Measurements from ENCODE around the gene MRPL58. TPM values are rescaled to one million over a fixed set of nuclear protein-coding genes. Genes with fewer than 3 reads are reported as not detected.
A peak's percentile ranks its signal among the peaks of the same experiment; 100 is the strongest.

Gene MRPL58
- polyA plus RNA-seq, 1 donor (not counting 4 experiments of a cell fraction or from before 2014, with no cell fraction given) = 61.1 TPM

DNA sequence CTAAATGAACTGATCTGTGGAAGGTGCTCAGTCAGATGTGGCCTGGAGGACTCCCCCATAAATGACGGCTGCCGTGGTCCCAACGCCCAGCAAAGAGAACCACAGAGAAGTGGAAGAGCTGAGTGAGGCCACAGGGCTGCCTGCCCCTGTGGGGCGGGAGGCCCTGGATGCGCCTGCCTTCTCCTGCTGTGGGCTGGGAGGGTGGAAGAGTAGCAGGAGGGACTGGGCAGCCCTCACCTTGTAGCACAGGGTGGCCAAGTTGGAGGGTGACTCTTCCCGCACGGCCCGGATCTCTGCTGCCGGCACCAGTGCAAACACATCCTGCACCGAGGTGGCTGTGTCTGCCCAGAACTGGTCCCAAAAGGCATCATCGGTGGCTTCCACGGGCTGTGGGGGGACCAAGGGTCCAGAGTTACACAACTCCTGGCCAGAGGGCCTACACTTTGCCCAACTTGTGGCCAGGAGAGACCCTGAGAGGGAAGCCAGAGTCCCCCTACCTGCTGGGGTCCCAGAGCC, 48.2 kb upstream of the MRPL58 start:
- dilution Hi-C loops (cut with MboI; ENCODE audit: extremely low pct_ligation_motif_present, low sequenced_read_pairs) = no loop called here
- Histone ChIP-seq H3K4me3 (ENCODE audit: control insufficient read depth in 2 of 3, extremely low read depth in 1 of 3, insufficient read depth in 2 of 3, low read depth in 1 of 3, low read length in 3 of 3) (no peak overlapping the region), H3K9me1 (ENCODE audit: control insufficient read depth, extremely low read depth, insufficient read depth, low read length) (no peaks in the 10 kb centered on the region), H3K9me3 (ENCODE audit: control insufficient read depth, low read depth, low read length) (no peaks in the 10 kb centered on the region), H3K79me2 (ENCODE audit: control insufficient read depth, insufficient read depth, low read length) (no peaks in the 10 kb centered on the region), H3K27ac (ENCODE audit: control insufficient read depth, insufficient read depth, low read length) (no peak overlapping the region), H3K9ac (ENCODE audit: control insufficient read depth, extremely low read depth, insufficient read depth, low read length) (no peak overlapping the region), H3K4me1 (ENCODE audit: control insufficient read depth, extremely low read depth, insufficient read depth, low read length) (peaks cover 17% of the 10 kb centered on the region), H2AFZ (ENCODE audit: control insufficient read depth, low read length) (no peak overlapping the region), H3K4me2 (ENCODE audit: control insufficient read depth, extremely low read depth, insufficient read depth, low read depth, low read length) (no peak overlapping the region), H3K27me3 (ENCODE audit: control insufficient read depth, extremely low read depth, insufficient read depth, low read length) (no peaks in the 10 kb centered on the region), H3K36me3 (ENCODE audit: control insufficient read depth in 2 of 2, extremely low read depth in 1 of 2, insufficient read depth in 2 of 2, low read length in 2 of 2) (no peaks in the 10 kb centered on the region), H4K20me1 (ENCODE audit: control insufficient read depth, extremely low read depth, insufficient read depth, low read length) (no peaks in the 10 kb centered on the region)
- no peak for FAIRE-seq
- TF ChIP-seq, protein P1, sequence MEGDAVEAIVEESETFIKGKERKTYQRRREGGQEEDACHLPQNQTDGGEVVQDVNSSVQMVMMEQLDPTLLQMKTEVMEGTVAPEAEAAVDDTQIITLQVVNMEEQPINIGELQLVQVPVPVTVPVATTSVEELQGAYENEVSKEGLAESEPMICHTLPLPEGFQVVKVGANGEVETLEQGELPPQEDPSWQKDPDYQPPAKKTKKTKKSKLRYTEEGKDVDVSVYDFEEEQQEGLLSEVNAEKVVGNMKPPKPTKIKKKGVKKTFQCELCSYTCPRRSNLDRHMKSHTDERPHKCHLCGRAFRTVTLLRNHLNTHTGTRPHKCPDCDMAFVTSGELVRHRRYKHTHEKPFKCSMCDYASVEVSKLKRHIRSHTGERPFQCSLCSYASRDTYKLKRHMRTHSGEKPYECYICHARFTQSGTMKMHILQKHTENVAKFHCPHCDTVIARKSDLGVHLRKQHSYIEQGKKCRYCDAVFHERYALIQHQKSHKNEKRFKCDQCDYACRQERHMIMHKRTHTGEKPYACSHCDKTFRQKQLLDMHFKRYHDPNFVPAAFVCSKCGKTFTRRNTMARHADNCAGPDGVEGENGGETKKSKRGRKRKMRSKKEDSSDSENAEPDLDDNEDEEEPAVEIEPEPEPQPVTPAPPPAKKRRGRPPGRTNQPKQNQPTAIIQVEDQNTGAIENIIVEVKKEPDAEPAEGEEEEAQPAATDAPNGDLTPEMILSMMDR (optimal IDR thresholded peaks at IDR 0.05 in 1 of 3, IDR thresholded peaks at IDR 0.05 in 1 of 3, conservative IDR thresholded peaks at IDR 0.05 in 1 of 3; ENCODE audit: extremely low read depth in 1 of 3, insufficient read depth in 2 of 3, low read length in 3 of 3) = no peak
- TF ChIP-seq EZH2 (IDR thresholded peaks at IDR 0.05; ENCODE audit: low read length) = no peak
- no peak for DNase-seq (ENCODE audit: low read depth, low spot score)

DNA sequence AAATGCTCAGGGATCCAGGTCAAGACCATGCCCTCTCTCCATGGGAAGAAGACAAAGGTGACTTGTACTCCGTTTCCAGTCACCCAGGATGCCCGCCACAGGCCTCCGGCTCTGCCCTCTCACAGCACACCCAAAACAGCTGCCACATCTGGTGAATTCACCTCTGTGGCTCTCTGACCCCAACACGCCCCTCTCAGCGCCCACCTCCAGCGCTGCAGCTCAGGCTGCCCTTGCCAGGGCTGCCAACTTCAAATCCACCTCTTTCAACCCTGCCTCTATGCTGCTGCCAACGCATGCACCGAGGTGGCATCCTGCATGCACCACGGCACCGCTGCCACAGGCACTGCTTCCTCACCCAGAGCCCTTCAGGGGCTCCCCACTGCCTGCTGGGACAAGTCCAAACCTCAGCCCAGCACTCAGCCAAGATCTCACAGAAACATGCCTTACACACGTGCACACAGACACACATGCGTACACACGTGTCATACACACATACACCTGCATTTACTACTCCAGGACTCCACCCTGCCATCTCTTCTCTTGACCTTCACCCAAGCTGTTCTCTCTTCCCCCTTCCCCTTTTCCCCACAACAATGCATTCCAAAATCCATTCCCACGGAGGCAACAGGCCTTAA, 47.4 kb upstream of the MRPL58 start:
- no peaks in the 10 kb centered on the region for H3K9me3 ChIP-seq (ENCODE audit: control insufficient read depth, low read depth, low read length)
- dilution Hi-C loops (cut with MboI; ENCODE audit: extremely low pct_ligation_motif_present, low sequenced_read_pairs) = no loop called here
- H3K4me3 ChIP-seq (ENCODE audit: control insufficient read depth in 2 of 3, extremely low read depth in 1 of 3, insufficient read depth in 2 of 3, low read depth in 1 of 3, low read length in 3 of 3) = no peak overlapping the region
- no peaks in the 10 kb centered on the region for H3K9me1 ChIP-seq (ENCODE audit: control insufficient read depth, extremely low read depth, insufficient read depth, low read length)
- H3K36me3 ChIP-seq (ENCODE audit: control insufficient read depth in 2 of 2, extremely low read depth in 1 of 2, insufficient read depth in 2 of 2, low read length in 2 of 2) = no peaks in the 10 kb centered on the region
- no peak overlapping the region for H2AFZ ChIP-seq (ENCODE audit: control insufficient read depth, low read length)
- TF ChIP-seq, protein P1 (optimal IDR thresholded peaks at IDR 0.05 in 1 of 3, IDR thresholded peaks at IDR 0.05 in 1 of 3, conservative IDR thresholded peaks at IDR 0.05 in 1 of 3; ENCODE audit: extremely low read depth in 1 of 3, insufficient read depth in 2 of 3, low read length in 3 of 3) = no peak
- TF ChIP-seq EZH2 (IDR thresholded peaks at IDR 0.05; ENCODE audit: low read length) = no peak
- H3K27me3 ChIP-seq (ENCODE audit: control insufficient read depth, extremely low read depth, insufficient read depth, low read length) = no peaks in the 10 kb centered on the region
- no peaks in the 10 kb centered on the region for H3K79me2 ChIP-seq (ENCODE audit: control insufficient read depth, insufficient read depth, low read length)
- DNase-seq (ENCODE audit: low read depth, low spot score) = no peak
- no peak overlapping the region for H3K9ac ChIP-seq (ENCODE audit: control insufficient read depth, extremely low read depth, insufficient read depth, low read length)
- H4K20me1 ChIP-seq (ENCODE audit: control insufficient read depth, extremely low read depth, insufficient read depth, low read length) = no peaks in the 10 kb centered on the region
- FAIRE-seq = peak; percentile 17
- no peak overlapping the region for H3K4me2 ChIP-seq (ENCODE audit: control insufficient read depth, extremely low read depth, insufficient read depth, low read depth, low read length)
- H3K4me1 ChIP-seq (ENCODE audit: control insufficient read depth, extremely low read depth, insufficient read depth, low read length) = peaks cover 17% of the 10 kb centered on the region
- H3K27ac ChIP-seq (ENCODE audit: control insufficient read depth, insufficient read depth, low read length) = no peak overlapping the region

Measured in keratinocyte (primary cell).